ENCODE results near the gene CLPTM1L.
A peak's percentile ranks its signal among the peaks of the same experiment; 100 is the strongest.

The CLPTM1L gene

DNA sequence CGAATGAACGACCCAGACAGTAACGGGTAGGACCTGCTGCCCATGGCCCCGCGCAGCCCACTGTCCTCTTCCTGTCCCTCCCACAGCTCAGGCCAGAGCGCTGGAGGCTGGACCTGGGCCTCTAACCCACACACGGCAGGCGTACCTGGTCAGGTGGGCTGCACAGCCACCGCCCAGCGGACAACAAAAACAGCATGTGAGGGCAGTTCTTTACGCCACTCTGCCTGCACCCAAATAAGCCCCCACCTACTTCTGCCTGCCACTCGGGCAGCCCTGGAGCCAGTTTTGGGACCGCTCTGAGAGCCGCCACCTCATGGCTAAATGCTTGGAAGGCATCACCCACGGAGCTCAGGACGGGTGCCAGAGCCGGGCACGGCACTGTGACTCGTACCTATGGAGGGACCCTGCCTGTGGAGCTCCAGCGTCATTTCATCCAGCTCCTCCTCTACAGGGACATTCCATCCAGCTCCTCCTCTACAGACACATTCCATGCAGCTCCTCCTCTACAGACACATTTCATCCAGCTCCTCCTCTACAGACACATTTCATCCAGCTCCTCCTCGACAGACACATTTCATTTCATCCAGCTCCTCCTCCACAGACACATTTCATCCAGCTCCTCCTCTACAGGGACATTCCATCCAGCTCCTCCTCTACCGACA, 18.9 kb downstream of the CLPTM1L start:
- DNase-seq: no peak

DNA sequence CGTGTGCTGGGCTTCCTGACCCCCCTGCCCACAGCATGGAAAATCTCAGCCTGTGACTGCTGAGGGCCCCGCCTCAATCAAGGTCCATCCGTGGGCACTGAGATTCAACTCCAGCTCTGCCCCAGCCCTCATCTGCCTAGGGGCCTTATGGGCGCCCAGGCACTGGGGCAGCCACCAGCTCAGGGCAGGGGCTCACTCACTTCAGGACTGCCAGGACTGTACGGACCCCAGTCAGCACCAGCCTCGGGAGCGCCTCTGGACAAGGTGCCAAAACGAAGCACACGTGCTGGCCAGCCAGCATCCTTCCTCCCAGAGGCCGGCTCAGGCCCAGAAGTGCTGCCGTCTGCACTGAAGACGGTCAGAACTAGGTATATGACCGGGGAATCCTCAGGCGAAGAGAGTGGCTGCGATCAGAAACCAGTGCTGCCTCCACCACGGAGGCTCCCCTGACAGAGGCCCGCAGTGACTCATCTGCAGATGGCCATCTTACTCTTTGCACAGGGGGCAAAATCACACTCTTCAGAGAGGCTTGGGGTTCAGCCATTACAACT, 19.6 kb downstream of the CLPTM1L start:
- no peak for DNase-seq

GRCh38 chr5:1324719-1325190, 20.1 kb downstream of the CLPTM1L start:
- DNase-seq: no peak

- DNase-seq: no peak
These were observed 20.6 kb downstream of the CLPTM1L start for GRCh38 chr5:1324301-1324700.

DNA sequence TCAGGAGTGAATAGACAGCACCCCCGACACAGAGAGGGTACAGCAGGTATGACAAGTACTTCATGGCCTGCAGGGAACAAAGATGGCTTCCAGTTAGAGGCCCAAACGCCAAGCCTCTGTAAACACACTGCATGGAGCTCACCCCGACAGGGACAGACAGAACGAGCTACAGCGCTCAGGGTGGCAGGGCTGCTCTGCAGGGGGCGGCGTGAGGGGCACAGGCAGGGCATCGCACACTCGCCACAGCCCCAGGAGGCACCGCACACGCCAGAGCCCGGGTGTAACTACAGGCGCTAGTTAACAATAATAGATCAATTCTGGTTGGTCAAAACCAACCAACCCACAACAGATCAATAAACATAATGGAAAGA, 21.1 kb downstream of the CLPTM1L start:
- DNase-seq: no peak

- no peak for DNase-seq
These were observed 21.7 kb downstream of the CLPTM1L start for GRCh38 chr5:1322955-1323802.

DNA sequence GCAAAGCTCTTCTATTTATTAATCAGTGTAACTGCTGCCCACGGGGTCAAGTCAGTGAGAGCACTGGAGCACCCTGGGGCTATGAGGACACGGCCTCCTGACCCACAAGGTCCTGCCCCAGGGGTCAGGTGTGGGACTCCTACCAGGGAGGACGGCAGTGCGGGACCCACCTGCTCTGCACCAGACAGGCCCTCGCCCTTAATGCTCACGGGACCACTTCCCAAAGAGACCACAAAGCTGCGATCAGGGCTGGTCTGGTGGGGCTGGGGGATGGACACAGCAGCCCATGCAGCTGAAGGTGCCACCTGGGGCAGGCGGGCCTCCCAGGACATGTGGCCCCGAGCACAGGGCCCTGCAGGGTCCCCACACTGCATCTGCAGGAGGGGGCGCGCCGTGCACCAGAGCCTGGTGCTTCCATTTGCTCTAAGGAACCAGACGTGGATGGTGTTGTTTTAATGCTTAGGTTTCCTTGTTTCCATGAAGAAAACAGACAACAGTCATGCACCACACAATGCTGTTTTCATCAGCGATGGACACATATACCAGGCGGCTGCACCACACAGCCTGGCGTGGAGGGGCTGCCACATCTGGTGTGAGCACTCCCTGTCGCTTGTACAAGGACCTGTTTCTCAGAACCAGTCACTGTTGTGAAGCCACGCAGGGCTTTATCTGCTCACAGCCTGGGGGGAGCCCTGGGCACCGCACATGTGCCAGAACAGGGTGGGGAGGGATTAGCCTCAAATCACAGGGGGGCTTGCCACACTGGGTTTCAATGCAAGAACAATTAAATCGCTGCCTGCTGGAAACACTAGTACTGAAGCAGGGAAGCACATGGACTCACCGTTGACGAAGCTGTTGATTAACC, 22.6 kb downstream of the CLPTM1L start:
- no peak for DNase-seq

DNA sequence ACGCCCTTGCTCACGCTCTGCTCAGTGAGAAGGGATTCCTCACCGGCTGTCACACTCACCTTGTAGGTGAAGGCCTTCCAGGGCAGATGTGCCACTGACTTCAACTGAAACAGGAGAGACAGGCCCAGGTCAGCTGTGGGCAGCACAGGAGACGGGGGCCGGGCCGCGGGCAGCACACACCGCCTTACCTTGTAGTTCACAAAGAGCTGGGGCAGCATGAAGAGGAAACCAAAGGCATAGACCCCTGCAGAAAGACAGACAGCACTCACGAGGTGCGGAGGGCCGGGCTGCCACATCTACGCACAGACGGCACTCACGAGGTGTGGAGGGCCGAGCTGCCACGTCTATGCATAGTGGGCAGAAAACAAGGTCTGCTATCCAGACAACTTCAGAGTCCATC, 23.3 kb downstream of the CLPTM1L start:
- no peak for DNase-seq

DNA sequence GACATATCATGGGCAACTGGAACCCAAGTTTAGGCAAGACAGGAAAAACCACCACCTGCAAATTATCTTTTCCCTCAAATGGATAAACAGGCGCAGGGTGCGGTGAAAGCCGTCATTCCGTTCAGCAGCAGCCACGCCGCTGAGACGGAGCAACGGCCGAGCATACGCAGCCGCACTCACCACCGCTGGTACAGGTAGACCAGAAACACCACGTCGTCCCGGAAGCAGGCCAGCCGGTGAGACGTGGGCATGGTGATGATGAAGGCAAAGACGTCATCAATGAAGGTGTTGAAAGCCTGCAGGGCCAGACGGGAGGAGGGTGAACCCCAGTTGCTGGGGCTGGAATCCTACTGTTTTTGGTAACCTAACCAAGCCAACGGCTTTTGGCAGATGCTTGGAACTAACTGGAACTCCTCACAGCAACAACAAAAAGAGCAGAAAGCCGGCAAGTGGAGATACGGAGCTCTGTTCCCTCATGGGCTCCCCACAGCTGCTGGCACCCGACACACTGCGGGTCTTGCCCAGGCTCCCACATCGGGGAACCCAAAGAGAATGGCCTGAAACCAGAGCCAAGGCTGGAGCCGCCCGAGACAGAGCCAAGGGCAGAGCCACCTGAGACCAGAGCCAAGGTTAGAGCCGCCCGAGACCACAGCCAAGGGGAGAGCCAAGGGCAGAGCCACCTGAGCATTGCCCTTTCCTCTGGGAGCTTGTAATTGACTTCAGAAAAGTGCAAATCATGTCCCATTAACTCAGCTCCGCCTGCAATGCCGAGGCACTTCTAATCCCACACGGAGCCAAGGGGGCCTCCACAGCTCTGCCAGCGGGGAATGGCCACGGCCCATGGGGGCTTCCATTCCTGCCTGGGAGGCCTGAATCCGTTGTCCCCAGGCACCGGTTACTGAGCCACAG, 24.2 kb downstream of the CLPTM1L start:
- DNase-seq: no peak

DNA sequence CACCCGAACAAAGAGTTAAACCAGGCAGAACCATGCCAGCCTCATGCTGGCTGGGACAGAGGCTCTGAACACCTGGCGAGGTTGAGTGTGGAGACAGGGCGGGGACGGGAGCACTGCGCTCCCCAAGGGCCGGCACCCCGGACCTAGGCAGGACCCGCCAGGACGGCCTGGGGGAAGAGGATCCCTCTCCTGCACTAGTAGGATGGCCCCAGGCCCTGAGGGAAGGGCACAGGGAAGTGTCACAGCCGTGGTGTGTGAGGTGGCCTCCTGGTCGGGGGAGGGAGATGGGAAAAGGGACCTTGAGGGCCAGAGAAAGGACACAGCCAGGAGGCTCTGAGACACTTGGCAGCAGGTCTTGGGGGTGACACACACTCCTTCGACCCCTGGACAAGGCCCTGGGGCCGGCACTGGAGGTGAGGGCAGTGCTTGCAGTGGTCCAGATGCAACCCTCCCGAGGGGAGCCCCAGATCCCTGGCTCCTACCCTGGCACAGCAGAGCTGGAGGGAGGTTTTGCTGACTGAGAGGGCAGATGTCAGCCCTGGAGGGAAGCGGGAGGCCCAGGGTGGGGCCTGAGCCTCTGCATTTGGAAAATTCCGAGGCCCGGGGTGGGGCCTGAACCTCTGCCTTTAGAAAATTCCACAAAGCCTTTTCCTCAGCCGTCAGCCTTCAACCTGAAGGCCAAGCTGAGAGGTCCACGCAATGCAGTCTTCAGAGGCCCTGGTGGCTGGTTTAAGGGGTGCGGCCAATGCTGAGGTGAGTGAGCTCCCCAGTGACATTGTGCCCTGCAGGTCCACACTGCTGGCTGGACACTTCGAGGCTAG, 25.3 kb downstream of the CLPTM1L start:
- DNase-seq: no peak

DNA sequence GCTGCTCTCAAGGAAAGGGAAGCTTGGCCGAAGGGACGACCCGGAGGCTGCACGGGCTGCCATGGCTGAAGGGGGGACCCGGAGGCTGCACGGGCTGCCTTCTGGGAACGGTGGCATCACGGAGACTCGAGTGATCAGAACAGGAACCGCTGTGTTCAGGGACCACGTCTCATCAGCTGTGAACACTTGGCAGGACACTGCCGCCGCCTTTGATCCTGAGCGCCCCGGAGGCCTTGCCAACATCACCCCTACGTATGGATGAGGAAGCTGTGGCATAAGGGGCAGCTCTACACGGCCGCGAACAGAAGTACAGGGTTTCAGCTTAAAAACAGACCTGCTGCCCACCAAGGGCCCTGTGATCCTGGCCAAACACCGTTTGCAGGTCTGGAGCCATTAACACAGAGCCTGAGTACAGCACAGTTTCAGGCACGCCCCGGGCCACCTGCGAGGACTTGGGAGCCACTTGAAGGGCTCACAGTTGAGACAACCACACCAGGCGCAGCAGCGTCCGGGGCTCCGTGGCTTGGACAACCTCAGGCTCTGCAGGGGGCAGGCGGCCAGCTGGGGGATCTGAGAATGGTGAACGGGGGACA, 26.1 kb downstream of the CLPTM1L start:
- DNase-seq: no peak

- DNase-seq: no peak
These were observed 26.9 kb downstream of the CLPTM1L start for GRCh38 chr5:1317921-1318565.

- no peak for DNase-seq
These were observed 28.1 kb downstream of the CLPTM1L start for GRCh38 chr5:1316588-1317340.

GRCh38 chr5:1315709-1316587, 29.0 kb downstream of the CLPTM1L start:
- peak; percentile 42 to 74 for DNase-seq

- no peak for DNase-seq
These were observed 29.7 kb downstream of the CLPTM1L start for GRCh38 chr5:1315018-1315708.

- DNase-seq: no peak
These were observed 30.3 kb downstream of the CLPTM1L start for GRCh38 chr5:1314564-1314982.

DNA sequence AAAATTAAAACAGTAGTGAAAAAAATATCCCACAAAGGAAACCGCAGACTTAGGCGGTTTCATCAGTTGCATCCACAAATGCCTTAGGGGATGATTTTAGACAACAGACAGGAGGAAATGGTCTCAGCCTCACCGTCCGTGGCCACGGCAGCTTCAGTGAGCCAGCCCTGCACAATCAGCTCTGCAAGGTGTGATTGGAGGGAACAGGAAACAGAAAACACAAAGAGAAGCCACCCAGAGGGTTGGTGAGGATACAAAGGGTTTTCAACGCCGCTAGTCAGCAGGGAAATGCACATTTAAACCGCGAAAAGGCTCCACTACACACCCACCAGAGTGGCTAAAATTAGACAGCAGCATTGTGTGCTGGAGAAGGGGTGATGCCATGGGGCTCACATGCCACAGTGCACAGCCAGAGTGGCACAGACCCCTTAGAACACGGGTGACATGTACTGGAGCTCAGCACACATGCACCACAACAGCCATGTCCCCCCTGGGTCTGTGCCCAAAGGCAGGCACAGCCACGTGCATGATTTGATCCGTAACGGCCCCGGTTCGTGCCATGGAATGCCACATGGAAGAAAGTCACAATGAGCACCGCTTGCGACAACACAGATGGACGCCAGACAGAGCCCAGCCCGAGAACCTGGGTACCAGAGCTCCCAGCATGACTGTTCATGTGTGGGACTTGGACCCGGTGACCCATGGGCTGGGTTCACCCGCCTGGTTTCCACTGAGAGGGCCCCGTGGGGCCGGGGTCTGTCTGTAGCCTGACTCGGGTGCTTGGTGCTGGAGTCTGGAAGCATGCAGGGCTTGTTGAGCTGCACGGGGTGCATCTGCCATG, 31.7 kb downstream of the CLPTM1L start:
- DNase-seq: peak; percentile 35 to 63
